CD1c-positive myeloid dendritic cell (primary cell): ENCODE measurements around the gene FARSB.
A peak's percentile ranks its signal among the peaks of the same experiment; 100 is the strongest.
"Not testable (repeated sequence)": the region's sequence is repeated elsewhere in the genome, so short reads cannot be mapped to it uniquely, and the experiment has no call there.

Source experiments
- DNase-seq: peaks from one replicate; pipeline ENCODE4 v3.0.0-alpha.2; 2016; ENCODE audit errors: extremely low spot score

Gene FARSB

DNA sequence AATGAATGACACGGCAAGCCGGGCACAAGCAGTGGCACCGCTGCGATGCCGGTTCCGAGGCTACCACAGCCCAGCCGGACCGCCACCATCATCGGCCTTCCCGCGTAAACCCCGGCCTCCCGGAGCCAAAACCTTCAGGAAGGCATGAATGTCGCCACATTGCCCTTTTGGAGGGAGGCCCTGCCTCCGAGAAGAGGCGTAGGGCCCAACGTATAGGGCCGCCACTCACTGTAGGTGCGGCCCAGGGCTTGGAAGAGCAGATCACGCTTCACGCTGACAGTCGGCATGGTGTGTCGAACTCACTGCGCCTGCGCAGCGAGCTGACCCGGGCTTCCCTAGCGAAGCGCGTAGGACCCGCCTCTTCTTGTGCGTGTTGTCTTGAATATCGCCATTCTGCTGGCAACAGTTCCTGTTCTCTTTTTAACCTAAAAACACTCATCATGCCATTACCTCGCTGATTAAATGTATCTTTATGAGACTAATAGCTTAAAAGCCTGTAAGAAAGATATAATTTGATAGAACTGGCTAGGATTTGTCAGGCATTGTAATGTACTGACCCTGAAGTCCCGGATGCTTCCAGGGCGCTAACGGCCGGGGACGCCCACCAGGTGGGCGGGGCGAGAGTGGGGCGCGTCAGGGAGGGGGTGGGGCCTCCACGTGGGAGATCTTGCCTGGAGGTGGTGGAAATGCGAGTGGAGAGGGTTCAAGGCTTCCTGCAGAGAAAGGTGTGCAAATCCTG is at the start of gene FARSB:
FARSB (minus strand) TSS at position 306 of the 739 bp plus-strand sequence; CDS start at position 287, 19 bp downstream.
- peak; percentile 98 for DNase-seq

DNA sequence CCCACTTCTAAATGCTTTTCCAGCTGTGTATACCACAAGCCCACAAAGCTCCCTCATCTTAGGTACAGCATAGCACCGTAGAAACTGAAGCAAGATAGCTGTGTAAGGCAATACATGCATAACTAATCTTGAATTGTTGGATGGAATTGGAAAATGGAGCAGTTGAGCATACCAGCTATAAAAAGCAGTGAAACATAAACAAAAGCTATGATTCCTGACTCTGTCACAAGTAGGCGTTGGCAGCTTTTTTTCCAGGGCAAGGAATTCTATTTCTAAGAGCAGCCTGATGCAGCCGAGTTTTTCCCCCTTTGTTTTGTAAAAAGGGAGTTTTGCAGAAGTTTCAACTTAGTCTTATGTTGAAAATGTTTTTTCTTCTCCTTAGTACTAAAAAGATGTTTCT is 48.0 kb upstream of the FARSB start:
- no peak for DNase-seq

DNA sequence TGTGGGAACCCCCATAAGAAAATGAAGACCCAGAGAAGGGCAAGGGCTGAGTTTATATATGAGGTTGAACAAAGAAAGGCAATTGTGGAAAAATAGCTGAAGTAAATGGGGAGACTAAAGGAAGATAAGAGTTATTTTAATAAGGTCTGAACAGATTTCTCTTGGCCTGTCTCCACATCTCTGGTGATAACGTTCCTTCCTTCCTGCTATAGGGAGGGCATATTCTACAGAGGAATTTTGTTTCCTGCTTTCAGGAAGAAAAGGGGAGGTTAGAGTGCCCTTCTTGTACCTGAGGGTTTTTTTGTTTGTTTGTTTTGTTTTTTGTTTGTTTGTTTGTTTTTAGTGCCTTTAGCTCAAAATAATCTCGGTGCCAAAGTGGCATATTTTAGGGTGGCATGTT is 47.2 kb upstream of the FARSB start:
- DNase-seq, result no peak

DNA sequence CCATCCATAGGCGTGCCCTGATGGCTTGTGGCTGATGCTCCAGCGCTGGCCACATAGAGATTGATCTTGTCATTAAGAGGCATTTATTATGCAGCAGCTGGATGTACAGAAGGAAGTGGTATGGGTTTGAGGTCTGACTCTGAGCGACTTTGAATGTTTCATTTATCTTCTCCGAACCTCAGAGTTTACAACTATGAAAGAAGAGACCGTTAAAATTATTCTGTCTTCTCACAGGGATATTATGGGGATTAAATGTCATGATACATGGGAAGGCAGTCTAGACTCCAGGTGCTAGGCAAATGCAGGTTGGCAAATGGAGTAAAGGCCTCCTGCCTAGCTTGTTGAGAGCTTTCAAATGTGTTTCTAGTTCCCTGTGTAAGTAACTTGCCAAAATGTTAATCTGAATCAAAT is 45.8 kb upstream of the FARSB start:
- no peak for DNase-seq

DNA sequence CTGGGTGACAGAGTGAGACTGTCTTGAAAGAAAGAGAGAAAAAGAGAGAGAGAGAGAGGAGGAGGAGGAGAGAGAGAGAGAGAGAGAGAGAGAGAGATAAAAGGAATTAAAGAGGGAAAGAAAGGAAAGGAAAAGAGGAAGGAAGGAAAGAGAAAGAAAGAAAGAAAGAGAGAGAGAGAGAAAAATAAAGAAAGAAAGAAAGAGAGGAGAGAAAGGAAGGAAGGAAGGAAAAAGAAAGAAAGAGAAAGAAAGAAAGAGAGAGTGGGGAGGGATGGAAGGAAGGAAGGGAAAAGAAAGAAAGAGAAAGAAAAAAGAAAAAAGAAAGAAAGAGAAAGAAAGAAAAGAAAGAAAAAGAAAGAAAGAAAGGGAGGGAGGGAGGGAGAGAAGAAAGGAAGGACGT is 45.3 kb upstream of the FARSB start:
- no peak for DNase-seq

DNA sequence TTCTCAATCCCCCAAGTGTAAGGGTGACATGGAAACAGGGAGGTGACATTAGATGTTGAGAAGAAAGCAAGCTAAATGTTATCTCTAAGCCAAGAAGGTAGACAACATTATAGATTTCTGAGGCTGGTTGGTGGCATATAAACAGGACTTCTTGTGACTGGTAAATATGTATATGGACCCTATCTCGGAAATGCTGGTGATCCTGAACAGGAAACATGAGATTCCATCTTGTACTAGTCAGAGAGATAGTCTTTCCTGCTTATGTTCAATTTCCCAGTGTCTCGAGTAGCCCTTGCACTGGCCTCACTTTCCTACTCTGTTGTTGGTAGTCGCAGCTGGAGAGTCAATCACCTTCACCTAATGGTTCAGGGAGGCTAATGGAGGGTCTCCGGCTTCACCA is 42.4 kb upstream of the FARSB start:
- no peak for DNase-seq

DNA sequence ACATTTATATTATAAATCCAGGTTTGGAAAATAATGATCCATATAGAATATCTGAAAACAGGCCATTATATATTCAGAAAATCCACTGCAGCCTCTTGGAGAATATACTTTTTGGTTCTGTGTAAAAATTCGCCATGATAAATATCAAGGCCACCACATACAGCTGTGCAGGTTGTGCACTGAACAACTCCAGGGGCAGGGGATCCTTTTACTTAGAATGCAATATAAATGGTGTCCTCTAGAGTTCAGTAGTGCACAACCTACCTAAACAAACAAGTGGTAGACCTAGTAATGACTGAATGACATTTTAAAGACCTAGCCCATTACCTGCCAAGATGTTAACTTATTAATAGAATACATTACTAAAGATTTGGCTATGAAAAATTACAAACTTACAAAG is 37.9 kb upstream of the FARSB start:
- no peak for DNase-seq

DNA sequence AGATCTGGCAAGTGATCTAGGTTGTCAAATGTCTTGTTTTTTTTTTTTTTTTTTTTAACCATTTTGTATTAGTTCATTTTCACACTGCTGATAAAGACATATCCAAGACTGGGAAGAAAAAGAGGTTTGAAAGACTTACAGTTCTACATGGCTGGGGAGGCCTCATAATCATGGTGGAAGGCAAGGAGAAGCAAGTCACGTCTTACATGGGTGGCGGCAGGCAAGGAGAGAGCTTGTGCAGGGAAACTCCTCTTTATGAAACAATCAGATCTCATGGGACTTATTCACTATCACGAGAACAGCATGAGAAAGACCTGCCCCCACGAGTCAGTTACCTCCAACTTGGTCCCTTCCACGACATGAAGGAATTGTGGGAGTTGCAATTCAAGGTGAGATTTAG is 37.5 kb upstream of the FARSB start:
- not testable (repeated sequence) for DNase-seq

DNA sequence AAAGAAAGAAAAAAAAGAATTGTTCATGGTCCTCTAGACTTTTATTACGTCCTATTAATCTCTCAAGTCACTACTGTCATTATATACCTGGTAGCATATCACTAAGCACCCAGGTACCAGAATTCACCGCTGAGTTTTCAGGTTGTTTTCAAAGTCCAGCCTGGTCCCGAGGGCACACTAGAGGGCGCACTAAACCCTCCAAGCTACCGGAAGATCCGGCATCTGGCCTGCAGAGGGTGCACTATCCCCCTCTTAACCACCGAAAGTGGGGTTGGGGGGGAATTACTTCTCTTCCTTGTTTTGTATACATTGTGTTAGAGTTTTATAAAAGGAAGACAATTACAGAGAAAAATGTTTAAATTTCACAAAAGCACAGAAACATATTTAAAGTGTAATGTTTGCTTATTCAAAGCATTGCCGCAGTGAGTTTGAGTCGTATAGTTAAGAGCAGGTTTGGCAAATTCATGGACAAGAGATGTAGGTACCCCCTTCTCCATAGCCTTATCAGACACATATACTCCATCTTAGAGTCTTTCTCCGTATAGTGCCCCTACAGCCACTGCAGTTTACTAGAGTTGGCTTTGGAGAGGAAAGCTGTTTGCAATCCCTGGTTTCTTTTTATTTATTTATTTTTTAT is 34.8 kb upstream of the FARSB start:
- DNase-seq, result peak; percentile 91

DNA sequence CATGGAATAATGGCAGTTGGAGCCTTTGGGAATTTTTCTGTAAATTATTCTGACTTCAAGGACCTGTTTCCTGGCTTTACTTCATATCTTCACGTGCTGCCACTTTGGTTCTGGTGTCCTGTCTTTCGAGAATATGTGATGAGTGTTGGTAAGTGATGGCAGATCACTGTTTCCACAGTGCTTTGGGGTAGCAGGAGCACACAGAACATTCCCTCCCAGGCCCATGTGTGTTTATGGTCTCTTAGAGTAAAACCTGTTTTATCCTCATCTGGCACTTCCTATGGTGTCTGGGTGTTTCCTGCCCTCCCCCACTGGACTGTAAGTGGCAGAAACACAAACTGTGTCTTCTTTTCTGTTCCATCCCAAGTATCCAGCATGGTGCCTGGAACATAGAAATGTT is 33.4 kb upstream of the FARSB start:
- DNase-seq, result no peak

DNA sequence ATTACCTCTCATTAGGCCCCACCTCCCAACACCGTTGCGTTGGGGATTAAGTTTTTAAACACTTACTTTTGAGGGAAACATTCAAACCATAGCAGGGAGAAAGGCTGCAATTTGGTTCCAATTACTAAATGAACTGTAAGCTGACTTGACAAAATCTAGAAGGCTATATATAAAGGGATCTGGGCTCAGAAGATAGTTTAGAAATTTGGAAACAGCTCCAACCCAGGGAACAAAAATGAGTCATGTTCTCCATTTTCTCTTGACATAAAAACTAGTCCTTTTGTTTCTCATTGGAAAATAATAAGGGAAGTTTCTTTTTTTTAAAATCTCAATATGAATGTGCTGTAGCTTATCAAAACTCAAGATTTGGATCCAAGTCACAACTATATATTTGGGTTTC is 33.0 kb upstream of the FARSB start:
- DNase-seq, result peak; percentile 81

DNA sequence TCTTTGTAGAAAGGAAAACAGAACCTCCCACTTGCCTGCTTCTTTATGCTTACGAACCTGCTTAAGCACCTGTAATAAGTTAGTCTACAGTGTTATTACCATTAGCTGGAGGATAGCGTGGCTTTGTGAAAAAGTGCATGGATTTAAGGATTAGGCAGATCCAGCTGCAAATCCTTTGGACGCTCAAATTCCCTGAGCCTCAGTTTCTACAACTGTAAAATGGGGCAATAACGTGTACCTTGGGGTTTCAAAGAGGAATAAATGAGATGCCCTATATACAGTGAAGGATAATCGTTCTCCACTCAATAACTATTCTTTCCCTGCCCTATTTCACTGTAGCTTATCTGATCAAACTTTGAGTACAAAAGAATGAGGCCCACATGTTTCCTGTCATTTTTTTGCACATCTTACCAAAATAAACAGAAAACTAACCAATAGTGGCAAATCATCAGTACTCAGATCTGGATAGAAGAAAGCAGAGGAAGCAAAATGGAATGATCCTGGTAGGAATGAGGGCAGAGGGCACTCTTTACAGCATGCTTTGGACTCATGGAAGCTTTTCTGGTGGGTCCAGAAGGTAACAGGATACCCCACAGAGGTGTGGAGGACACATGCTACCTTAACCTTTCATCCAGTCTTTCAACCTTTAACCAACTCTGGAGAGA is 30.3 kb upstream of the FARSB start:
- DNase-seq, result no peak

DNA sequence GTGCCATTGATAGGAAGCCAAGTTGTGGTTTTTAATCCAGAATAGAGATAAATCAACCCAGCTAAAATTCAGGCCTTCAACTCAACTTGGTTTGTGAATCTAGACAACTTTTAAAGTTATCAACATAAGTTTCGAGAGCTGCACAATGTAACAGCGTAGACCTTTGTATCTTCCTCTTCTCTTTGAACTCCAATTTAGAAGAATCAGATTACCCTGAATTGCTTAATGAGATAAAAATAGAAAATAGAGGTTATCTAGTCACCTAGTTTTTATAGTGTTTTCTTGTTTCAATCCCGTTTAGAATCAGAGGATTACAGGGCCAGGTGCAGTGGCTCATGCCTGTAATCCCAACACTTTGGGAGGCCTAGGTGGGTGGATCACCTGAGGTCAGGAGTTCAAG is 27.9 kb upstream of the FARSB start:
- DNase-seq, result no peak

DNA sequence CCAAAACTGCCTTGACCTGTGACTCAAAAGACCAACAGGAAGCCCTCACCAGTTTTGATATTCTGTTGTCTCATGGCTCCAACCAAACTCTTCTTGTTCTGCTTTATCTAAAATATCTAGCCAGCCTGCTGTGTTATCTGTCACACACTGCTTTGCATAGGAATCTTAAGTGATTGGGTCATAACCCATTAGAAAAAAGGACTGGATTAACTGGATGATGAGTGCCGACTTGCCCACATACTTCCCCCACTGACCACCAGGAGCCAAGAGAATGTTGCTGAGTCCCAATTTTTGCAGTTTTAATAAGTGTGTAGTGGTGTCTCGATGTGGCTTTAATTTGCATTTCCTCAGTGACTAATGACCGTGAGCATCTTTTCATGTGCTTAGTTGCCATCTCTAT is 22.1 kb upstream of the FARSB start:
- DNase-seq, result peak; percentile 26

DNA sequence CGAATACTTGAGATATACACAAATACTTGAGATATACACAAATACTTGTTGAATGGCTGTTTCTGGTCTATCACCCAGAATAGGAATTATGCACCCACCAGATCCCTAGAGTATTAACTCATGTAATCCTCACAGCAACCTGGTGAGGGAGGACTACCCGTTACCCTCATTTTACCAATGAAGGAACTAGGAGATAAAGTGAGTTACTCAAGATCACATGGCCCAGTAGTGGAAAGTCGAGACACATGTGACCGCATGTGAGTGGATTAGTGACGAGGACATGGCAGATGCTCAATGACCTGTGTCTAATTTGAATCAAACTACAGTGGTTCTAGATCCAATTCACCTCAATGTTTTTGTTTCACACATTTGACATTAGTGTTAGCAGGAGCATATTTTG is 18.0 kb upstream of the FARSB start:
- DNase-seq, result peak; percentile 42

DNA sequence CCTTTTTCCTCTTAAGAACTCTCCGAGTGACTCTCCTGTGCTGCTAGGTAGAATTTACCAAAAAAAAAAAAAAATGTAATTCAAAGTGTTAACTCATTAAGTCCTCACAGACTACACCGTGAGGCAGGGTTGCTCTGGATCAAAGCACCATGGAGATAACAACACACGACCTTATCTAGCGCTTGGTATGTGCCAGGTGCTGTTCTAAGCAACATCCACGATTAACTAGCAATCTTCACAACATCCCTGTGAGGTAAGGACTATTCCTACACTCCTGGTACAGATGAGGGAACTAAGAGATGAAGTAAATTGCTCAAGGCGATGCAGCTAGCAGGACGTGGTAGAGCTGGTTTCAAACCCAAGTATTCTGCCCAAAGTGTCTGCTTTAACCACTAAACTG is 17.4 kb upstream of the FARSB start:
- DNase-seq, result no peak

DNA sequence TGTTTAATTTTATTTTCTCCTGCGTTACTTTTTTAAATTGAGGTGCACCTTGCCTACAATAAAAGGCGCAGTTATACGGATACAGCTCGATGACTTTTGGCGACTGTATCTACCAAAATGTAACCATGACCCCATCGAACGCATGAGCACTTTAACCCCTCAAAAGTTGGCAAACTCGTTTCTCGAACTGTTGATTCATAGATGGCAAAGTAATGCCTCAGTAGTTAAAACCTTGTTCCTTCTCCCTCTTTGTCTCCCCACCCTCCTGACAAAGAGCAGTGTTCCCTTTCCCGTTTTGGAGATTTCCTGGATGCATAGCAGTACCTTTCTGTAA is 16.1 kb upstream of the FARSB start:
- DNase-seq, result no peak

DNA sequence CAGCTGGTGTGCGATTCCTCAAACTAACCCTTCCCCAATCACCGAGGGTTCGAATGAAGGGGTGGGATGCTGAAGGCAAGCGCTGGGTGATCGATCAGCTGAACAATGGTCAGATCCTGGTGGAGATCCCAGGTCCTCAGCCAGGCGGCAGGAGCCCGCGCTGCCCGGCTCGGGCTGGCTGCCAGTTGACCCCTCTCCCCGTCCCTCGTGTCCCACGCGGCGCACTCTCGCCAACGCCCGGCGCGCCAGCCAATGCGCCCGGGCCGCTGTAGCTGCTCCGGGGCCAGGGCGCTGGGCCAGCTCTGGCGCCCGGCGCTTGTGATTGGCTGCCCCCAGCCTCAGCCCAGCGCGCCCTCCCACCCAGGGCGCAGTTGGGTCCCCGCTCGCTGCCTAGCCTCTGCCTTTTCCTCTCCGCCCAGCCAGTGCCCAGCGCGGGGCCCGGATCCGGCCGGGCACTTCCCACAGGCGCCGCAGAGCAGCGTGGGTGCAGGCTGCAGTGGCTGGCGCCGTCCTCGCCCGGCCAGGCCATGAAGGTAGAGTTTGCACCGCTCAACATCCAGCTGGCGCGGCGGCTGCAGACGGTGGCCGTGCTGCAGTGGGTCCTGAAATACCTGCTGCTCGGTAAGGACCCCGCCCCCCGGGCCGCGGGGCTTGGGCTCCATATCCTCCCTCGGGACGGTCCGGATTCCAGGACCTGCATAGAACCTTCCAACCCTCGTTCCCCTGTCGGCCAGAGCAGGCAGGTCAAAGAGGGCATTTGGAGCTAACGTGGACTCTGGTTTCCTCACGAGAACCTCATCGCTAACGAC is 15.6 kb upstream of the FARSB start, which contains the start of gene MOGAT1:
MOGAT1 (plus strand) TSS at position 400 of the 809 bp plus-strand sequence; CDS start at position 528, 128 bp downstream.
- peak; percentile 78 for DNase-seq

DNA sequence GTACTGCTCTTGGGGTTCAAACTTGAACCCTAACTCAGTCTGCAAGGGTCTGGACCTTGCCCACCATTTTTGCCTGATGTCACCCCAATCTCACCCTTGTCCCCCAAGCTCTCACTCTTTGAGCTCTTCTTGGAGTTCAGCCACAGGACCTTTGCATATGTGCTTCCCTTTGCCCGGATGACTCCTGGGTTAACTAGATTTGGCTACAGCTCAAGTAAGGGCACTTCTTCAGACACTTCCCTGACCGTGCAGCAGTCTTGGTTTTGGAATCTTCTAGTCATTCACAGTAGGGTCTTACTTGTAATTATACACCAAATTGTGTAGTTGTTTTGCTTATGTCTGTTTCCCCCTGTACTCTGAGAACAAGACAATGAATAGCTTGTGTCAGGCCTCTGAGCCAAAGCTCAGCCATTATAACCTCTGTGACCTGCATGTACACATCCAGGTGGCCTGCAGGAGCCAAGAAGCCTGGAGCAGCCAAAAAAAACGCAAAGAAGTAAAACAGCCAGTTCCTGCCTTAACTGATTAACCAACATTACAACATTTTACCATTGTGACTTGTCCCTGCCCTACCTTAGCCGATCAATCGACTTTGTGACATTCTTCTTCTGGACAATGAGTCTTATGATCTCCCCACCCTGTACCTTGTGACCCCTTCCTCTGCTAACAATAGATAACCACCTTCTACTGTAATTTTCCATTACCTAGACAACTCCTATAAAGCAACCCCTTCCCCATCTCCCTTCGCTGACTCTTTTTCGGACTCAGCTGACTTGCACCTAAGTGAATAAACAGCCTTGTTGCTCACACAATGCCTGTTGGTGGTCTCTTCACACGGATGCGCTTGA is 14.5 kb upstream of the FARSB start:
- no peak for DNase-seq

DNA sequence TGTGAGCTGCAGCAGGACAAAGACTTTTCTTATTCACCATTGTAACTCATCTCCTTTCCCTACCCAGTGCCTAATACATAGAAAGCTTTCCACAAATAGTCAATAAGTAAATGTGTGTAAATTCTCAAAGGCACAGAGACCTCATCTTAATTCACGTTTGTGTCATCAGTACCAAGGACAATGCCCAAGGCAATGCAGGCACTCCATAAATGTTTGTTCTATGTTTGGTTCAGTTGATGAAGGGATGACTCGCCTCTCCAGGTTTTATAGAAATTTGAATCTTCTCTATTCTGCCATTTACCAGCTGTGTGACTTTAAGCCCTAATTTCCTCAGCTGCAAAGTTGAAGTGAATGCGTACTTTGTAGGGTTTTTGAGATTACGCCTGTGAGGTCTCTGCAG is 13.5 kb upstream of the FARSB start:
- DNase-seq, result no peak

DNA sequence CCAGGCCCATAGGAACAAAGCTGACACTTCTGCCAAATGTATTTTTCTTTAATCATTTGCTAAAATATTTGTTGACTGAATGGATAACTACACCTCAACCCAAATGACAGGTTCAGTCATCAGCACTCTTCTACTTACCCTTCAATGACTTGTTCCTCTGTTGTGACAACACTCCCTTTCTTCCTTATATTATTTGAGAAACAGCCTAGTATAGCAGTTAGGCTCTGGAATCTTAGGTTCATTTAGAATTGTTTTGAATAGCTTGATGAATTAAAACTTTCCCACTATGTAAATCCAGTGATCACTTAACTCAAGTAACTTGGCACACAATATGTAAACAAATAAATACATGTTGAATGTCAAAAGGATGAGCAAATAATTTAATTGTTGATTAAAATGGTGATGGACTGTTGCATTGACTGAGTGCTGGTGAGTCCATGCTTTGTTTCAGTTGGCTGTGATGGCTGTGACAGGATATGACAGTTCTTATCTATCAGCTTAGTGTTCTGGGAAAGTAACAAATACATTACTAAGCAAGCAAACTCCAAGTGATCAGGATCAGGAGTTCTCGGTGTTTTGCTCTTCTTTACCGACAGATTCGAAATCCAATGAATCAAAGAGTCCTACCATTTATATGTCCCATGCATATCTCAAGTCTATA is 12.7 kb upstream of the FARSB start:
- no peak for DNase-seq
